Measurements from ENCODE around the gene AGR3. TPM values are rescaled to one million over a fixed set of nuclear protein-coding genes. Genes with fewer than 3 reads are reported as not detected.

The AGR3 gene
- total RNA-seq, 4 donors from 2014 or later: 3.4 TPM; not detected in 3

GRCh38 chr7:16810112-16810511 is 71.7 kb downstream of the AGR3 start:
- DNase-seq: no peak
- Histone ChIP-seq H3K9me3 (no peaks in the 10 kb centered on the region), H3K27me3 (no peaks in the 10 kb centered on the region), H3K27ac (no peak overlapping the region), H3K4me3 (no peak overlapping the region), H3K36me3 (no peaks in the 10 kb centered on the region), H3K4me1 (peaks cover 0 to 13% (median 0%) of the 10 kb centered on the region in 3 donors)
- TF ChIP-seq CTCF (IDR thresholded peaks at IDR 0.05): no peak
- TF ChIP-seq POLR2A (IDR thresholded peaks at IDR 0.05): no peak
- 54 to 69% methylated on average over 2 of the region's 2 CpGs for WGBS, 2 donors
- intact Hi-C loops (cut with DNase I): no loop called here

Small RNAs within 50 kb of the gene (small RNA-seq; reads per million reads assigned to genes)
- 0 reads per million in 4 donors for gene AC098592.2

Other genes with a start within 250 kb of the AGR3 start
- gene ANKMY2, start 236.2 kb downstream of the AGR3 start, total RNA-seq: 10 to 100 TPM in 1 of 4 donors, 1 to 10 TPM in 3; 3.8 to 13.4 (median 7.0) TPM
- 10 to 100 TPM; 38.2 to 79.5 (median 69.6) TPM for gene BZW2, start 235.8 kb downstream of the AGR3 start, total RNA-seq
- gene TSPAN13, start 128.2 kb downstream of the AGR3 start, total RNA-seq: 10 to 100 TPM in 3 of 4 donors, 1 to 10 TPM in 1; 9.5 to 16.7 (median 12.1) TPM
- 10 to 100 TPM in 1 of 4 donors, 1 to 10 TPM in 3; 1.6 to 12.4 (median 3.9) TPM for gene AGR2, start 77.0 kb downstream of the AGR3 start, total RNA-seq

Data from esophagus squamous epithelium (tissue), 5 donors.